GM23338 (cell line): Measurements from ENCODE around the gene CHCT1.

Experiments
- CREB1 ChIP-seq: fragments of 250-450 bp; sonication (Bioruptor Pico); IDR thresholded peaks from 2 replicates; pipeline ENCODE4 v1.5.0; 2020; ENCODE audit warnings: low read depth, mild to moderate bottlenecking, moderate library complexity
- EZH2 ChIP-seq: fragments of 200-600 bp; sonication (generic); IDR thresholded peaks from one replicate; pipeline ENCODE4 v1.8.0; 2017; ENCODE audit warnings: antibody characterized with exemption, mild to moderate bottlenecking, low read depth; ENCODE audit not compliant: unreplicated experiment
- EZH2phosphoT487 ChIP-seq: fragments of 200-600 bp; sonication (generic); IDR thresholded peaks from one replicate; pipeline ENCODE4 v1.8.1; 2018; ENCODE audit warnings: antibody characterized with exemption; ENCODE audit not compliant: unreplicated experiment
- POLR2AphosphoS5 ChIP-seq: IDR thresholded peaks from 2 replicates; pipeline ENCODE4 v1.6.1; 2016; ENCODE audit warnings: antibody characterized with exemption, low read depth
- TF ChIP-seq, protein P1 (sequence below), 2 experiments: fragments of 200-600 bp in 1 of 2; sonication (generic) in 1 of 2; conservative IDR thresholded peaks; 2 replicates each; pipeline versions ENCODE4 v1.5.1 to v1.6.1; 2016 to 2017; ENCODE audit warnings: antibody characterized with exemption in 2 of 2, low read depth in 2 of 2, mild to moderate bottlenecking in 2 of 2, moderate library complexity in 1 of 2

DNA sequence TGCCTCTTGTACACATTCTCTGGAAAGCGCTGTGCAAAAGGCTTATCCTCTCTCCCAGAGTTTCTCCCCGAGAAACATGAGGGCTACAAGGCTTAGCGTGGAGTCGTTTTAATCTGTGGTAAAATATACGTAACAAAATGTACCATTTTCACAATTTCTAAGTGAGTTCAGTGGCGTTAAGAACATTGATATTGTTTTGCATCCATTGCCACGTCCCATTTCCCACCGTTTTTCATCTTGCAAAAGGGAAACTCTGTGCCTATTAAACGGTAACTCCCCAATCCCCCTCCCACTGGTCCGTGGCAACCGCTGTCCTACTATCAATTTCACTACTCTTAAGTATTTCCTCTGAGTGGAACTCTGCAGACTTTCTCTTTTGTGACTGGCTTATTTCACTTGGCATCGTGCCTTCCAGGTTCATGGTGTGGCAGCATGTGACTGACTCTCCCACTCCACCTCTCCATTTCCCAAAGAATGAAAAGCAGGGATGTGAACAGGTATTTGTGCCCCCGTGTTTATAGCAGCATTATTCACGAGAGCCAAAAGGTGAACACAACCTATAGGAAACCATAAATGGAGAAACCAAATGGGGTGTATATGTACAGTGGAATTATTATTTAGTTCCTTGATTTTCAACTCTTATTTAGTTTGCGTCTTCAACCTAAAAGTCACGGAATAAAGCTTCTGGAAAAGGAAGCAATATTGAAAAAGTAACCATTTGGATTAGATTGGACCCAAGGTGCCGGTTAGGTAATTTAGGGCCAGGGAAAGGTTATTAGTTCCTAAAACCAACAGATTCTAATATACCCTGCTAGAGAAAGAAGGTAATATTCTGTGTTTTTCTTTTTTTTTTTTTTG is 29.2 kb upstream of the CHCT1 start:
- TF ChIP-seq, protein P1, sequence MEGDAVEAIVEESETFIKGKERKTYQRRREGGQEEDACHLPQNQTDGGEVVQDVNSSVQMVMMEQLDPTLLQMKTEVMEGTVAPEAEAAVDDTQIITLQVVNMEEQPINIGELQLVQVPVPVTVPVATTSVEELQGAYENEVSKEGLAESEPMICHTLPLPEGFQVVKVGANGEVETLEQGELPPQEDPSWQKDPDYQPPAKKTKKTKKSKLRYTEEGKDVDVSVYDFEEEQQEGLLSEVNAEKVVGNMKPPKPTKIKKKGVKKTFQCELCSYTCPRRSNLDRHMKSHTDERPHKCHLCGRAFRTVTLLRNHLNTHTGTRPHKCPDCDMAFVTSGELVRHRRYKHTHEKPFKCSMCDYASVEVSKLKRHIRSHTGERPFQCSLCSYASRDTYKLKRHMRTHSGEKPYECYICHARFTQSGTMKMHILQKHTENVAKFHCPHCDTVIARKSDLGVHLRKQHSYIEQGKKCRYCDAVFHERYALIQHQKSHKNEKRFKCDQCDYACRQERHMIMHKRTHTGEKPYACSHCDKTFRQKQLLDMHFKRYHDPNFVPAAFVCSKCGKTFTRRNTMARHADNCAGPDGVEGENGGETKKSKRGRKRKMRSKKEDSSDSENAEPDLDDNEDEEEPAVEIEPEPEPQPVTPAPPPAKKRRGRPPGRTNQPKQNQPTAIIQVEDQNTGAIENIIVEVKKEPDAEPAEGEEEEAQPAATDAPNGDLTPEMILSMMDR (conservative IDR thresholded peaks at IDR 0.05; ENCODE audit: low read depth in 2 of 2): no peak
- no peak for TF ChIP-seq POLR2AphosphoS5
- TF ChIP-seq EZH2: no peak
- no peak for TF ChIP-seq EZH2phosphoT487
- TF ChIP-seq CREB1 (CRISPR knock-in tag): no peak
